Upper lobe of left lung (tissue), 4 donors: Measurements from ENCODE around the gene GABRR3.

Source experiments
- POLR2A ChIP-seq, 4 donors: fragments of 450-650 bp; IDR thresholded peaks; one replicate each; pipeline ENCODE4 v1.5.1; 2016 to 2017; ENCODE audit warnings: antibody characterized with exemption in 4 of 4, mild to moderate bottlenecking in 2 of 4
- POLR2AphosphoS5 ChIP-seq, 2 donors: sonication (generic); formaldehyde crosslinking; IDR thresholded peaks; one replicate each; pipeline ENCODE4 v1.5.1; 2017; ENCODE audit warnings: antibody characterized with exemption in 2 of 2
- TF ChIP-seq, protein P1 (sequence below), 6 experiments: fragments of 450-650 bp in 4 of 6; fragments of 200-600 bp in 2 of 6; sonication (generic) in 2 of 6; IDR thresholded peaks; one replicate each; pipeline ENCODE4 v1.5.1; 2016 to 2019; ENCODE audit warnings: antibody characterized with exemption in 6 of 6

DNA sequence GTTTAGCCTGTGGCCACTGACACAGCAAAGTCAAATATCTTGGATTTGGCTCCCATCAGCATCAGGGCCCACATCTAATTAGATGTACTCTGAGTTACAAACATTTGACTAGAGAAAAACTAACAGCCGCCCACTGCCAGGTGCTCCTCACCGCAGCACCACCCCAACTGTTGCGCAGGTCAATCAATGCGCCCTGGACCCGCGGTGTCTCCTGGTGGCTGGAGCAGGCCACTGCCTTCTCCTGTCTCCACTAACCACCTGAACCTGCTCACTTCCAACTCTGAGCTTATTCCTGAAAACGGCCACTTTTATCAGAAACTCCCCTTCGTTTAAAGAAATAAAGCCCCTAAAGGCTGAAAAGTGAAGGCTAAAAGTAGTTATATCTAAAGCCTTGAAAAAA, 67.1 kb downstream of the GABRR3 start:
- TF ChIP-seq, protein P1, sequence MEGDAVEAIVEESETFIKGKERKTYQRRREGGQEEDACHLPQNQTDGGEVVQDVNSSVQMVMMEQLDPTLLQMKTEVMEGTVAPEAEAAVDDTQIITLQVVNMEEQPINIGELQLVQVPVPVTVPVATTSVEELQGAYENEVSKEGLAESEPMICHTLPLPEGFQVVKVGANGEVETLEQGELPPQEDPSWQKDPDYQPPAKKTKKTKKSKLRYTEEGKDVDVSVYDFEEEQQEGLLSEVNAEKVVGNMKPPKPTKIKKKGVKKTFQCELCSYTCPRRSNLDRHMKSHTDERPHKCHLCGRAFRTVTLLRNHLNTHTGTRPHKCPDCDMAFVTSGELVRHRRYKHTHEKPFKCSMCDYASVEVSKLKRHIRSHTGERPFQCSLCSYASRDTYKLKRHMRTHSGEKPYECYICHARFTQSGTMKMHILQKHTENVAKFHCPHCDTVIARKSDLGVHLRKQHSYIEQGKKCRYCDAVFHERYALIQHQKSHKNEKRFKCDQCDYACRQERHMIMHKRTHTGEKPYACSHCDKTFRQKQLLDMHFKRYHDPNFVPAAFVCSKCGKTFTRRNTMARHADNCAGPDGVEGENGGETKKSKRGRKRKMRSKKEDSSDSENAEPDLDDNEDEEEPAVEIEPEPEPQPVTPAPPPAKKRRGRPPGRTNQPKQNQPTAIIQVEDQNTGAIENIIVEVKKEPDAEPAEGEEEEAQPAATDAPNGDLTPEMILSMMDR (IDR thresholded peaks at IDR 0.05) = no peak
- TF ChIP-seq POLR2A (IDR thresholded peaks at IDR 0.05) = no peak
- TF ChIP-seq POLR2AphosphoS5 (IDR thresholded peaks at IDR 0.05) = no peak
